IPS-15b (cell line): ENCODE results near the gene PRTN3.
A peak's percentile ranks its signal among the peaks of the same experiment; 100 is the strongest.

Experiments used
- H3K27me3 ChIP-seq: one replicate; pipeline ENCODE4 v1.6.1; 2013; ENCODE audit warnings: low read length; ENCODE audit not compliant: control insufficient read depth, insufficient read depth
- H3K36me3 ChIP-seq: one replicate; pipeline ENCODE4 v1.6.1; 2013; ENCODE audit warnings: low read length; ENCODE audit not compliant: control insufficient read depth, insufficient read depth
- H3K4me1 ChIP-seq: one replicate; pipeline ENCODE4 v1.6.1; 2013; ENCODE audit warnings: mild to moderate bottlenecking, low read length; ENCODE audit not compliant: control insufficient read depth, insufficient read depth
- H3K4me3 ChIP-seq: one replicate; pipeline ENCODE4 v1.5.1; 2013; ENCODE audit warnings: low read depth, low read length
- H3K9ac ChIP-seq: one replicate; pipeline ENCODE4 v1.6.1; 2013; ENCODE audit warnings: low read depth, mild to moderate bottlenecking, low read length
- H3K9me3 ChIP-seq: one replicate; pipeline ENCODE4 v1.6.1; 2013; ENCODE audit warnings: mild to moderate bottlenecking, low read length; ENCODE audit not compliant: control insufficient read depth, insufficient read depth

Gene PRTN3

DNA sequence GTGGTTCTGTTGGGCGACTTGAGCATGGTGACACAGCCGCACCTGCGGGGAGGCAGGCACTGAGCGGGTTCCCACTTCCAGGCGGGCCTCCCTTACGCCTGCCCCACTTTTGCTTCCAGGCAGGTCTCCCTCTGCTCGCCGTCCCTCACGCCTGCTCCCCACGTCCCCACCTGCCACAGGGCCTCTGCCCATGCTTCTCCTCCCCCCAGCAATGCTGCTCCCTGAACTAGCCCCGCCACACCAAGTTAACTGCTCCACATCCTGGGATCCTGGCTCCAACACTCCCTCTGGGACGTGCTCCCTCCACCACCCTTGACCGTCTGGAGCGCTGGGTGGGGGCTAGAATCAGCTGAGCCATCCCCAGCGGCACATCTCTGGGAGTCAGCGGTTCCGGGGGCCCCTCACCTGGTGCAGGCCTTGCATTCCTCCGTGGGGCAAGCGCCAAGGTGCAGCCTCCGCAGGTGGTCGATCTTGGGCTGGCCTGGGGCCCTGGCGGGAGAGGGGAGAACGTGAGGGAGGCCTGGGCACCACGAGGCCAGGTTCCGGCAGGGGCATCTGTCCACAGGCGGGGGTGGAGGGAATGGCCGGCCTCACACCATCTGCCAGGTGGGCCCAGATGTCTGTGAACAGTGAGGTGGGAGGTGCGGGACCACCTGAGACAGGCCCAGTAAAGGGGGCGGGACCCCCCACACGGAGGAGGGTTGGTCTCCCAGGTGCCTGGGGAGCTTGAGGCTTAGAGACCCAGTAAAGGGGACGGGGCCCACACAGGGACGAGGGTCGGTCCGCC, 27.9 kb downstream of the PRTN3 start:
- H3K9ac ChIP-seq = no peak overlapping the region
- peaks cover 2% of the 10 kb centered on the region for H3K4me1 ChIP-seq
- H3K9me3 ChIP-seq = no peaks in the 10 kb centered on the region
- no peaks in the 10 kb centered on the region for H3K27me3 ChIP-seq
- H3K4me3 ChIP-seq = no peak overlapping the region
- peaks cover 24% of the 10 kb centered on the region for H3K36me3 ChIP-seq

GRCh38 chr19:869245-870177, 28.7 kb downstream of the PRTN3 start:
- H3K4me3 ChIP-seq = no peak overlapping the region
- H3K27me3 ChIP-seq = no peaks in the 10 kb centered on the region
- peaks cover 29% of the 10 kb centered on the region for H3K36me3 ChIP-seq
- no peak overlapping the region for H3K9ac ChIP-seq
- no peaks in the 10 kb centered on the region for H3K9me3 ChIP-seq
- H3K4me1 ChIP-seq = peaks cover 2% of the 10 kb centered on the region

DNA sequence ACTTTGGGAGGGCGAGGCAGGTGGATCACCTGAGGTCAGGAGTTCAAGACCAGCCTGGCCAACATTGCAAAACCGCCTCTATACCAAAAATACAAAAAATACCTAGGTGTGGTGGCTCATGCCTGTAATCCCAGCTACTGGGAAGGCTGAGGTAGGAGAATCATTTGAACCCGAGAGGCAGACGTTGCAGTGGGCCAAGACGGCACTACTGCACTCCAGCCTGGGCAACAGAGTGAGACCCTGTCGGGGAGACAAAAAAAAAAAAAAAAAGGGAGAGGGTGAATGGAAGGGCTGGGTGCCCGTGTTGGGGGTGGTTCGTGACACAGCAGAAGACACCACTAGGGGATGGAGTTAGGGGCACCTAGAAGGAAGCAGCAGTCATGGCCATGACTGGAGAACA, 29.5 kb downstream of the PRTN3 start:
- Histone ChIP-seq H3K27me3 (no peaks in the 10 kb centered on the region), H3K9me3 (no peaks in the 10 kb centered on the region), H3K4me3 (no peak overlapping the region), H3K9ac (no peak overlapping the region), H3K36me3 (peaks cover 32% of the 10 kb centered on the region), H3K4me1 (peaks cover 2% of the 10 kb centered on the region)

DNA sequence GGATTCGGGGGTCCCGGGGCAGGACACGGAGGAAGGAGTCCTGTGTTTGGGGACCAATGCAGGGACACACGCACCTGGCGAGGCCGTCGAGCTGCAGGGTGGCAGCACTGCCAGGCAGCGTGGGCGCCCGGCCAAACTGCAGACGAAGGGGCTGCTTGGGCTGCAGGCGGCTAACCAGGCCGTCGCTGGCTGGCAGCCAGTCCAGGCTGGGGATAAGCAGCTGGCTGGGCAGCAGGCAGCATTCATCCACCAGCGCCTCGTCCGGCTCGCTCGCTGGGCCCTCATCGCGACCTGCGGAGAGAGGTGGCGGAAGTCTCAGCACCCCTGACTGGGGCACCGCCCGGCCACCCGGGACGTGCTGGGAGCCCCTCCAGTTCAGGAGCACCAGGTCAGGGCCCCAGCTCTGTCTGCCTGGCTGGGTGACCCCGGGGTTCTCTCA, 30.2 kb downstream of the PRTN3 start:
- H3K4me1 ChIP-seq = peaks cover 2% of the 10 kb centered on the region
- peaks cover 36% of the 10 kb centered on the region for H3K36me3 ChIP-seq
- no peak overlapping the region for H3K4me3 ChIP-seq
- no peak overlapping the region for H3K9ac ChIP-seq
- H3K9me3 ChIP-seq = no peaks in the 10 kb centered on the region
- no peaks in the 10 kb centered on the region for H3K27me3 ChIP-seq

DNA sequence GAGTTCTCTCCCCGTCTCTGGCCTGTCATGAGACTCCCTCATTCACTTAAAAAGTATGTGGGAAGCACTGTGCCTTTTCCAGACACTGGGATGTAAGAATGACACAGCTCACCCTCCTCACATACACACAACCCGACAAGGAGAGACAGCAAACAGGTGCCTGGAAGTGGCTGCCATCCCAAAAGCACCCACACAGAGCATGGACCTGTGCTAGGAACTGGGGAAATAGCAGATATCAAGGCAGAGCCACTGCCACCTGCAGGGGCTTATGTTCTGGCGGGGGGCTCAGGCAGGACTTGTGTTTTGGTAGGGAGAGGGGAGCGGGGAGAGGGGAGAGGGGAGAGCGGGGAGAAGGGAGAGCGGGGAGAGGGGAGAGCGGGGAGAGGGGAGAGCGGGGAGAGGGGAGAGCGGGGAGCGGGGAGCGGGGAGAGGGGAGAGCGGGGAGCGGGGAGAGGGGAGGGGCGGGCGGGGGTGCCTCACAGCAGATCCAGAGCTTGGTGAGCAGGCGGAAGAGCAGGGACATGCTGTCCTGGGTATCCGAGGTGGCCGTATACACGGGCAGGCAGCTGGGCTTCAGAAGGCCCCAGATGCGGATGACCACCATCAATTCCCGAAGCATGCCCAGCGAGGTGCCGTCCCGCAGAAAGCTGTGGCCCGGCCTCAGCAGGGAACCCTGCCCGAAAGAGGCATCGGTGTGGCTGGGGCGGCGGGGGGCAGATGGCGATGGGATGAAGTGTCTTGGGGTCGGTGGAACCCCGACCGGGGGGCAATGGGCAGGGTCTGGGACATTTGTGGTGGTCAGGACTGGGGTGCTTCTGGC, 30.9 kb downstream of the PRTN3 start:
- H3K9ac ChIP-seq = no peak overlapping the region

DNA sequence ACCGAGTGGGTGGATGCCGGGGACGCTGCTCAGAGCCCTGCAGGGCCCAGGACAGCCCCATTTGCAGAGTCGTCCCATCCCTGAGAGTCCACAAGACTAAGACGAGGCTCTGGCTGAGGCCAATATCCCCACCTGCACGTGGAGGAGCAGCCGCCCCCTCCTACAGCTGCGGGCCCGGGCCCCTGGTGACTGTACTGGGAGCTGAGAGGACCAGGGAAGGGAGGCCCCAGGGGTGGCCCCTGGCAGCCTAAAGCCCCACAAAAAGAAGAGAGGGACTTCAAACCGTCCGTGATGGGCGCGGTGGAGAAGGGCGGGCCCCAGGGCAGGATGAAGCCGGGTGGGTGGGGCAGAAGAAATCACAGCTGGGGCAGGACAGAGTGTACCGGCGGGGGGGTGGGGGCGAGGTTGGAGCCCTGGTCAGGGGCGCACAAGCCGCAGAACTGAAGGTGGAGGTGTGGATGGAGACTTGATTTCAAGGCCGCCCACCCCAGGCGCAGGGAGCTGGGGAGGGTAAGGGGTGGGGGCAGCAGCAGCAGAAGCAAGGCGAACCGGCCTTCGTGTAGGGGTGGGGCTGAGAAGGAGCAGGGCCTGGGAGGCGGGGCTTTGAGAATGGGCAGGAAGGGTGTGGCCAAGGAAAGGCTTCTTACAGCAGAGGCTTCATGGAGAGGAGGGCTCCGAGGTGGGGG, 31.6 kb downstream of the PRTN3 start:
- H3K4me3 ChIP-seq = peak overlapping the region; percentile 26
- peaks cover 44% of the 10 kb centered on the region for H3K36me3 ChIP-seq
- H3K9ac ChIP-seq = no peak overlapping the region

More for the DNA sequence above, 30.9 kb downstream of the PRTN3 start:
- H3K4me1 ChIP-seq = peaks cover 2% of the 10 kb centered on the region
- H3K27me3 ChIP-seq = no peaks in the 10 kb centered on the region
- no peaks in the 10 kb centered on the region for H3K9me3 ChIP-seq
- H3K36me3 ChIP-seq = peaks cover 39% of the 10 kb centered on the region
- peak overlapping the region; percentile 26 for H3K4me3 ChIP-seq

GRCh38 chr19:873084-873483, 32.3 kb downstream of the PRTN3 start:
- Histone ChIP-seq H3K4me3 (no peak overlapping the region), H3K36me3 (peaks cover 40% of the 10 kb centered on the region), H3K9me3 (no peaks in the 10 kb centered on the region), H3K9ac (no peak overlapping the region), H3K27me3 (no peaks in the 10 kb centered on the region), H3K4me1 (peaks cover 2% of the 10 kb centered on the region)

More for the DNA sequence above, 31.6 kb downstream of the PRTN3 start:
- peaks cover 2% of the 10 kb centered on the region for H3K4me1 ChIP-seq
- no peaks in the 10 kb centered on the region for H3K27me3 ChIP-seq
- H3K9me3 ChIP-seq = no peaks in the 10 kb centered on the region

- no peak overlapping the region for H3K4me3 ChIP-seq
- H3K27me3 ChIP-seq = no peaks in the 10 kb centered on the region
- H3K9ac ChIP-seq = no peak overlapping the region
- H3K4me1 ChIP-seq = peaks cover 2% of the 10 kb centered on the region
- H3K36me3 ChIP-seq = peaks cover 36% of the 10 kb centered on the region
- no peaks in the 10 kb centered on the region for H3K9me3 ChIP-seq
Measured at GRCh38 chr19:873561-874041, 32.8 kb downstream of the PRTN3 start.

DNA sequence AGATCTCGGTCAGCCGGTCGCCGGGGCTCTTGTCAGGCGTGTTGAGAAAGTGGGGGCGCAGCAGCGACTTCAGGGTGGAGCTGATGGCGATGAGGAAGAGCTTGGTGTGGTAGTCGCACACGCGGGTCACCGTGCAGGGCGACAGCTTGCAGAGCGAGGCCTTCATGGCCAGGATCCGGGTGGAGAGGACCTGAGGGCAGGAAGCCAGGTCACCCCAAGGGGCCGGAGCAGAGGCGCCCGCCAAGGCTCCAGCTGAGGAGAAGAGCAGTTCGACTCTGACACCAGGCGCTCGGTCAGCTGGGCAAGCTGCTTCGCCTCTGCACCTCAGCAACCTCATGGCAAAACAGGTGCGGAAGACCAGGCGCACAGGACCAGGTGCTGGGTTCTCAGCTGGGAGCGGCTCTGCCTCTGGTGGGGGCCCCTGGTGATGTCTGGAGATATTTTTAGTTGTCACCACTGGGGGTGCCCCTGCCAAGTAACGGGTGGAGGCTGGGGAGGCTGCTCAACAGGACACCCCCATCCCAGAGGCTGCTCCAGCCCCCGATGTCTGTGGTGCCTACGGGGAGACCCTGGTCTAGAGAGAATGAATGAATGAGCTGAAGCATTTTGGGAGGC, 34.6 kb downstream of the PRTN3 start:
- Histone ChIP-seq H3K9ac (no peak overlapping the region), H3K4me3 (no peak overlapping the region), H3K27me3 (no peaks in the 10 kb centered on the region), H3K36me3 (peaks cover 30% of the 10 kb centered on the region), H3K4me1 (peaks cover 2% of the 10 kb centered on the region), H3K9me3 (no peaks in the 10 kb centered on the region)

DNA sequence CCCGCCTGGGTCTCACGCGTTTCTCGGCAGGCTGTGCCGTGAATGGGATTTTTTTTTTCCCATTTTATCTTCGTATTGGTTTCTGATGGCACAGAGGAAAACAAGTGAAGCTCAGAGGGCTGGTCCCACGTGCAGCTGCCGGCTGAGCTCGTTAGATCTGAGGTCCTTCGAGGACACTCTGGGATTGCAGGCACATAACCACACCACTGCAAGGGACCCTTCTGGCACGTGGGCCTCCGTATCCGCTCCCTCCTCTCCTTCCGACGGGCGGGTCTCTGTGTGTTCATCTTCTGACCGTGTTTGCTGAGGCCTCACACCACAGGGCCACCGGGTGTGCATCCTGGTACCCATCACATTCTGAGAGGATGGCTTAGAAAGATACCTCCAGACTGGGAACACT, 35.3 kb downstream of the PRTN3 start:
- Histone ChIP-seq H3K9me3 (no peaks in the 10 kb centered on the region), H3K36me3 (peaks cover 27% of the 10 kb centered on the region), H3K9ac (no peak overlapping the region), H3K27me3 (no peaks in the 10 kb centered on the region), H3K4me3 (no peak overlapping the region), H3K4me1 (peaks cover 2% of the 10 kb centered on the region)
